Esophagus muscularis mucosa (tissue), 4 donors: ENCODE measurements around the gene MXRA7. TPM values are rescaled to one million over a fixed set of nuclear protein-coding genes. Genes with fewer than 3 reads are reported as not detected.

Experiments used
- DNase-seq: peaks from one replicate; pipeline ENCODE4 v3.0.0-alpha.2; 2017; ENCODE audit errors: extremely low spot score
- H3K27ac ChIP-seq, 4 donors: fragments of 200-600 bp; sonication (generic); replicated peaks in 1 of 4; 1 replicate in 3 of 4; 2 replicates in 1 of 4; pipeline ENCODE4 v1.5.1; 2016 to 2019; ENCODE audit warnings: mild to moderate bottlenecking in 1 of 4
- H3K27me3 ChIP-seq, 4 donors: fragments of 200-600 bp; sonication (generic); one replicate each; pipeline versions ENCODE4 v1.5.1 to v1.6.0; 2016 to 2019
- H3K36me3 ChIP-seq, 4 donors: fragments of 200-600 bp; sonication (generic); one replicate each; pipeline ENCODE4 v1.5.1; 2016 to 2019
- H3K4me1 ChIP-seq, 4 donors: fragments of 200-600 bp; sonication (generic); one replicate each; pipeline ENCODE4 v1.5.1; 2016 to 2019
- H3K4me3 ChIP-seq, 4 donors: fragments of 200-600 bp; sonication (generic); 1 replicate in 2 of 4; 2 replicates in 2 of 4; pipeline ENCODE4 v1.5.1; 2016 to 2019; ENCODE audit warnings: mild to moderate bottlenecking in 4 of 4, moderate library complexity in 1 of 4
- H3K9me3 ChIP-seq, 4 donors: fragments of 200-600 bp; sonication (generic); 1 replicate in 3 of 4; 2 replicates in 1 of 4; pipeline ENCODE4 v1.5.1; 2016 to 2019
- EP300 ChIP-seq: sonication (generic); formaldehyde crosslinking; IDR thresholded peaks from one replicate; pipeline ENCODE4 v1.6.1; 2017; ENCODE audit warnings: antibody characterized with exemption
- POLR2A ChIP-seq: fragments of 450-650 bp; IDR thresholded peaks from one replicate; pipeline ENCODE4 v1.6.1; 2017; ENCODE audit warnings: antibody characterized with exemption, moderate library complexity, mild to moderate bottlenecking, low read depth
- POLR2AphosphoS5 ChIP-seq, 2 donors: sonication (generic); formaldehyde crosslinking; IDR thresholded peaks; one replicate each; pipeline ENCODE4 v1.6.1; 2017; ENCODE audit warnings: antibody characterized with exemption in 2 of 2
- WGBS: methylation state at CpG from one replicate; pipeline ENCODE4 v1.1.5; 2018; 5-methylcytosine and 5-hydroxymethylcytosine counted together
- intact Hi-C: fragments of 100-400 bp; cut with DNase I; formaldehyde crosslinking; loops from one replicate; pipeline ENCODE4 v1.15.1; 2023
- total RNA-seq, 4 donors: library from RNA; depleted of rRNA; stranded (reverse); fragments of >200 nt; gene quantifications; one replicate each; pipeline versions ENCODE4 v1.1.0 to v1.2.1, GENCODE V29; 2016
- TF ChIP-seq, protein P1 (sequence below), 3 experiments: fragments of 200-600 bp in 2 of 3; fragments of 450-650 bp in 1 of 3; sonication (generic) in 2 of 3; IDR thresholded peaks; one replicate each; pipeline ENCODE4 v1.5.1; 2017 to 2019; ENCODE audit warnings: antibody characterized with exemption in 3 of 3, mild to moderate bottlenecking in 2 of 3, moderate library complexity in 1 of 3

The MXRA7 gene
- total RNA-seq, 4 donors from 2014 or later = 405 to 422 (median 411) TPM

DNA sequence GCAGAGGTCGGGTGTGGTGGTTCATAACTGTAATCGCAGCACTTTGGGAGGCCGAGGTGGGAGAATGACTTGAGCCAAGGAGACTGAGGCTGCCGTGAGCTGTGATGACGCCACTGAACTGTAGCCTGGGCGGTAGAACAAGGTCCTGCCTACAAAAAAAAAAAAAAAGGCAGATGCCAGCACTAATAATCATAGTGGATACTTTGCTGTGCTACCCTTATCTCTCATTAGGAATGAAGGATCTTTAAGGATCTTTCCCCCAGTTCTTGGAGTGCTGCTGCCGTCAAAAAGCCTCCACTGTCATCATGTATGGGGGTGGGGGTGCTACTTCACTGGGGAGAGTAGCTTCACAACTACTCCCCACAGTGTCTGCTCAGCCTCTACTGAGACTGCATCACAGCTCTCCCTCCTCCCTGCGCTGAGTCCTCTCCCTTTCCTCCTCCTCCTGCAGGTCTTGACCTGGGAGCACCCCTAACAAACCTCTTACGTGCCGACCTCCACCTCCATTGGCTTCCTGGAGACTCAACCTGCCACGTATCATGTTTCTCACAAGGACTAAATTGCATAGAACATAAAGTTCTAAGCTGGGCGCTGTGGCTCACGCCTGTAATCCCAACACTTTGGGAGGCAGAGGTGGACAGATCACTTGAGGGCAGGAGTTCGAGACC is 42.8 kb downstream of the MXRA7 start:
- no peak for TF ChIP-seq POLR2A
- TF ChIP-seq EP300 = no peak
- TF ChIP-seq, protein P1, sequence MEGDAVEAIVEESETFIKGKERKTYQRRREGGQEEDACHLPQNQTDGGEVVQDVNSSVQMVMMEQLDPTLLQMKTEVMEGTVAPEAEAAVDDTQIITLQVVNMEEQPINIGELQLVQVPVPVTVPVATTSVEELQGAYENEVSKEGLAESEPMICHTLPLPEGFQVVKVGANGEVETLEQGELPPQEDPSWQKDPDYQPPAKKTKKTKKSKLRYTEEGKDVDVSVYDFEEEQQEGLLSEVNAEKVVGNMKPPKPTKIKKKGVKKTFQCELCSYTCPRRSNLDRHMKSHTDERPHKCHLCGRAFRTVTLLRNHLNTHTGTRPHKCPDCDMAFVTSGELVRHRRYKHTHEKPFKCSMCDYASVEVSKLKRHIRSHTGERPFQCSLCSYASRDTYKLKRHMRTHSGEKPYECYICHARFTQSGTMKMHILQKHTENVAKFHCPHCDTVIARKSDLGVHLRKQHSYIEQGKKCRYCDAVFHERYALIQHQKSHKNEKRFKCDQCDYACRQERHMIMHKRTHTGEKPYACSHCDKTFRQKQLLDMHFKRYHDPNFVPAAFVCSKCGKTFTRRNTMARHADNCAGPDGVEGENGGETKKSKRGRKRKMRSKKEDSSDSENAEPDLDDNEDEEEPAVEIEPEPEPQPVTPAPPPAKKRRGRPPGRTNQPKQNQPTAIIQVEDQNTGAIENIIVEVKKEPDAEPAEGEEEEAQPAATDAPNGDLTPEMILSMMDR (IDR thresholded peaks at IDR 0.05) = no peak
- no peak for TF ChIP-seq POLR2AphosphoS5 (IDR thresholded peaks at IDR 0.05)
- Histone ChIP-seq H3K27ac (no peak overlapping the region), H3K4me1 (peaks cover 14 to 23% (median 18%) of the 10 kb centered on the region in 4 donors), H3K4me3 (no peak overlapping the region), H3K27me3 (peaks cover 0 to 13% (median 0%) of the 10 kb centered on the region in 4 donors), H3K9me3 (no peaks in the 10 kb centered on the region), H3K36me3 (no peaks in the 10 kb centered on the region)
- DNase-seq = no peak
- WGBS = 81% methylated on average over 14 of the region's 14 CpGs
- intact Hi-C loops = no loop called here

- H3K9me3 ChIP-seq = no peaks in the 10 kb centered on the region
- intact Hi-C loops = no loop called here
- peaks cover 11 to 20% (median 15%) of the 10 kb centered on the region in 4 donors for H3K4me1 ChIP-seq
- H3K27ac ChIP-seq = no peak overlapping the region
- DNase-seq = no peak
- WGBS = 60% methylated on average over 1 of the region's 2 CpGs
- no peak overlapping the region for H3K4me3 ChIP-seq
- H3K36me3 ChIP-seq = no peaks in the 10 kb centered on the region
- TF ChIP-seq POLR2A = no peak
- H3K27me3 ChIP-seq = peaks cover 0 to 18% (median 0%) of the 10 kb centered on the region in 4 donors
Observed at GRCh38 chr17:76667491-76667755, 43.3 kb downstream of the MXRA7 start.

GRCh38 chr17:76660656-76661042 is 50.1 kb downstream of the MXRA7 start:
- Histone ChIP-seq H3K36me3 (no peaks in the 10 kb centered on the region), H3K4me1 (peaks cover 0 to 19% (median 9%) of the 10 kb centered on the region in 4 donors), H3K4me3 (no peak overlapping the region), H3K27ac (no peak overlapping the region), H3K9me3 (no peaks in the 10 kb centered on the region), H3K27me3 (peaks cover 0 to 12% (median 0%) of the 10 kb centered on the region in 4 donors)
- no peak for DNase-seq
- TF ChIP-seq POLR2AphosphoS5 (IDR thresholded peaks at IDR 0.05) (no peak), EP300 (no peak), POLR2A (no peak)
- TF ChIP-seq, protein P1 (IDR thresholded peaks at IDR 0.05) = no peak
- intact Hi-C loops = no loop called here
- WGBS = 65% methylated on average over 3 of the region's 3 CpGs

GRCh38 chr17:76659928-76660655 is 50.7 kb downstream of the MXRA7 start:
- TF ChIP-seq, protein P1 (IDR thresholded peaks at IDR 0.05) = no peak
- no peak for TF ChIP-seq EP300
- TF ChIP-seq POLR2A = no peak
- no peak for TF ChIP-seq POLR2AphosphoS5 (IDR thresholded peaks at IDR 0.05)
- intact Hi-C loops = no loop called here
- H3K27ac ChIP-seq = no peak overlapping the region
- peaks cover 0 to 19% (median 9%) of the 10 kb centered on the region in 4 donors for H3K4me1 ChIP-seq
- no peaks in the 10 kb centered on the region for H3K9me3 ChIP-seq
- DNase-seq = no peak
- no peak overlapping the region for H3K4me3 ChIP-seq
- H3K27me3 ChIP-seq = peaks cover 0 to 12% (median 0%) of the 10 kb centered on the region in 4 donors
- WGBS = 62% methylated on average over 13 of the region's 13 CpGs
- H3K36me3 ChIP-seq = no peaks in the 10 kb centered on the region

DNA sequence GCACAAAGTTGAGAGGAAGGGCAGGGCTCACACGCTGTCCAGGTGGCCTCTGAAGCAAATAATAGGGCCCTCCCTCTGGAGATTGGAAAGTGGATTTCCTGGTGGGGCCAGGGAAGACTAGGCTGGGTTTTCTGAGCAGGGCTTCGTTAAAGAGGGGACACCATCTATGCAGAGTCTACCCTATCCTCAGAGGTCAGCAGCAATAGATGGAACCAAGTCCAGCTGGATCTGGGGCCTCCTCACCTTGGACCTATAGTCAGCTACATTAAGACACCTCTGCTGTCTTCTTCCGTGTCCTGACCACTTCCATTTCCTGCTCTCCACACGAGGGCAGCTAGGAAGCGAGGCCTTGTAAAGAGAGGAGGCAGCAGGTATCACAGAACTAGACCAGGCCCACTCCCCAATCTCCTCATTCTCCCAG is 52.5 kb downstream of the MXRA7 start:
- H3K4me3 ChIP-seq = no peak overlapping the region
- intact Hi-C loops = no loop called here
- H3K4me1 ChIP-seq = peaks cover 0 to 19% (median 9%) of the 10 kb centered on the region in 4 donors
- no peak for TF ChIP-seq EP300
- no peak for TF ChIP-seq POLR2A
- no peak for TF ChIP-seq POLR2AphosphoS5 (IDR thresholded peaks at IDR 0.05)
- TF ChIP-seq, protein P1 (IDR thresholded peaks at IDR 0.05) = no peak
- WGBS = 80% methylated on average over 5 of the region's 5 CpGs
- H3K9me3 ChIP-seq = no peaks in the 10 kb centered on the region
- no peak overlapping the region for H3K27ac ChIP-seq
- H3K27me3 ChIP-seq = peaks cover 0 to 6% (median 0%) of the 10 kb centered on the region in 4 donors
- no peak for DNase-seq
- no peaks in the 10 kb centered on the region for H3K36me3 ChIP-seq
